Esophagus muscularis mucosa (tissue), 4 donors: Measurements from ENCODE around the gene RPL31. TPM values are rescaled to one million over a fixed set of nuclear protein-coding genes. Genes with fewer than 3 reads are reported as not detected.

Experiments
- DNase-seq: peaks from one replicate; pipeline ENCODE4 v3.0.0-alpha.2; 2017; ENCODE audit errors: extremely low spot score
- H3K27ac ChIP-seq, 4 donors: fragments of 200-600 bp; sonication (generic); replicated peaks in 1 of 4; 1 replicate in 3 of 4; 2 replicates in 1 of 4; pipeline ENCODE4 v1.5.1; 2016 to 2019; ENCODE audit warnings: mild to moderate bottlenecking in 1 of 4
- H3K27me3 ChIP-seq, 4 donors: fragments of 200-600 bp; sonication (generic); one replicate each; pipeline versions ENCODE4 v1.5.1 to v1.6.0; 2016 to 2019
- H3K36me3 ChIP-seq, 4 donors: fragments of 200-600 bp; sonication (generic); one replicate each; pipeline ENCODE4 v1.5.1; 2016 to 2019
- H3K4me1 ChIP-seq, 4 donors: fragments of 200-600 bp; sonication (generic); one replicate each; pipeline ENCODE4 v1.5.1; 2016 to 2019
- H3K4me3 ChIP-seq, 4 donors: fragments of 200-600 bp; sonication (generic); 1 replicate in 2 of 4; 2 replicates in 2 of 4; pipeline ENCODE4 v1.5.1; 2016 to 2019; ENCODE audit warnings: mild to moderate bottlenecking in 4 of 4, moderate library complexity in 1 of 4
- H3K9me3 ChIP-seq, 4 donors: fragments of 200-600 bp; sonication (generic); 1 replicate in 3 of 4; 2 replicates in 1 of 4; pipeline ENCODE4 v1.5.1; 2016 to 2019
- CTCF ChIP-seq, 3 experiments: fragments of 200-600 bp in 2 of 3; fragments of 450-650 bp in 1 of 3; sonication (generic) in 2 of 3; IDR thresholded peaks; one replicate each; pipeline ENCODE4 v1.5.1; 2017 to 2019; ENCODE audit warnings: antibody characterized with exemption in 3 of 3, mild to moderate bottlenecking in 2 of 3, moderate library complexity in 1 of 3
- EP300 ChIP-seq: sonication (generic); formaldehyde crosslinking; IDR thresholded peaks from one replicate; pipeline ENCODE4 v1.6.1; 2017; ENCODE audit warnings: antibody characterized with exemption
- POLR2A ChIP-seq: fragments of 450-650 bp; IDR thresholded peaks from one replicate; pipeline ENCODE4 v1.6.1; 2017; ENCODE audit warnings: antibody characterized with exemption, moderate library complexity, mild to moderate bottlenecking, low read depth
- POLR2AphosphoS5 ChIP-seq, 2 donors: sonication (generic); formaldehyde crosslinking; IDR thresholded peaks; one replicate each; pipeline ENCODE4 v1.6.1; 2017; ENCODE audit warnings: antibody characterized with exemption in 2 of 2
- WGBS: methylation state at CpG from one replicate; pipeline ENCODE4 v1.1.5; 2018; 5-methylcytosine and 5-hydroxymethylcytosine counted together
- intact Hi-C: fragments of 100-400 bp; cut with DNase I; formaldehyde crosslinking; loops from one replicate; pipeline ENCODE4 v1.15.1; 2023
- total RNA-seq, 4 donors: library from RNA; depleted of rRNA; stranded (reverse); fragments of >200 nt; gene quantifications; one replicate each; pipeline versions ENCODE4 v1.1.0 to v1.2.1, GENCODE V29; 2016

The RPL31 gene
- total RNA-seq, 4 donors from 2014 or later, result 645 to 2,101 (median 1,206) TPM

- Histone ChIP-seq H3K4me1 (peaks cover 7 to 11% (median 8%) of the 10 kb centered on the region in 4 donors), H3K36me3 (peaks cover 5 to 61% (median 34%) of the 10 kb centered on the region in 4 donors), H3K4me3 (no peak overlapping the region), H3K9me3 (no peaks in the 10 kb centered on the region), H3K27ac (no peak overlapping the region), H3K27me3 (no peaks in the 10 kb centered on the region)
- WGBS, result 87% methylated on average over 5 of the region's 5 CpGs
- TF ChIP-seq CTCF (IDR thresholded peaks at IDR 0.05) (no peak), POLR2AphosphoS5 (IDR thresholded peaks at IDR 0.05) (no peak), POLR2A (no peak), EP300 (no peak)
- intact Hi-C loops, result no loop called here
- DNase-seq, result no peak
Observed at GRCh38 chr2:101052147-101052546, 50.1 kb downstream of the RPL31 start.

- TF ChIP-seq CTCF (IDR thresholded peaks at IDR 0.05) (no peak), POLR2AphosphoS5 (IDR thresholded peaks at IDR 0.05) (no peak), POLR2A (no peak), EP300 (no peak)
- Histone ChIP-seq H3K27ac (no peak overlapping the region), H3K27me3 (no peaks in the 10 kb centered on the region), H3K36me3 (peaks cover 5 to 70% (median 42%) of the 10 kb centered on the region in 4 donors), H3K4me1 (peaks cover 0 to 2% (median 1%) of the 10 kb centered on the region in 4 donors), H3K9me3 (no peaks in the 10 kb centered on the region), H3K4me3 (no peak overlapping the region)
- WGBS, result 89% methylated on average over 3 of the region's 3 CpGs
- DNase-seq, result no peak
- intact Hi-C loops, result no loop called here
Observed at GRCh38 chr2:101053117-101053516, 51.0 kb downstream of the RPL31 start.

Other genes starting within 250 kb of the RPL31 start
- 10 to 100 TPM; 14.1 to 45.8 (median 28.1) TPM for gene NPAS2, start 182.2 kb upstream of the RPL31 start, total RNA-seq
- gene TBC1D8, start 149.1 kb downstream of the RPL31 start, total RNA-seq, result 10 to 100 TPM; 16.7 to 23.4 (median 20.4) TPM